Kidney (tissue), 14 donors: ENCODE measurements around the gene CLOCK. TPM values are rescaled to one million over a fixed set of nuclear protein-coding genes. Genes with fewer than 3 reads are reported as not detected.

Source experiments
- DNase-seq, 5 donors: peaks; one replicate each; pipeline ENCODE4 v3.0.0-alpha.2; 2013 to 2020
- FAIRE-seq: peaks from 2 replicates; lab custom pipeline; 2012; peaks lifted over from hg19 to GRCh38; lab: Jason Lieb, UNC
- H3K27ac ChIP-seq, 2 donors: one replicate each; pipeline ENCODE4 v1.7.0; 2013; ENCODE audit warnings: low read depth in 2 of 2, low read length in 2 of 2, inconsistent platforms in 1 of 2
- H3K27me3 ChIP-seq: one replicate; pipeline ENCODE4 v1.7.1; 2013; ENCODE audit warnings: low read length, inconsistent platforms; ENCODE audit not compliant: control insufficient read depth, insufficient read depth
- H3K36me3 ChIP-seq, 3 donors: one replicate each; pipeline versions ENCODE4 v1.7.0 to v1.7.1; 2013; ENCODE audit warnings: low read length in 3 of 3, control low read depth in 1 of 3, inconsistent platforms in 1 of 3; ENCODE audit not compliant: insufficient read depth in 3 of 3, control insufficient read depth in 2 of 3
- H3K4me1 ChIP-seq, 3 donors: one replicate each; pipeline versions ENCODE4 v1.7.0 to v1.7.1; 2013; ENCODE audit warnings: low read length in 3 of 3, inconsistent platforms in 1 of 3, low read depth in 1 of 3; ENCODE audit not compliant: control insufficient read depth in 2 of 3, insufficient read depth in 2 of 3
- H3K4me3 ChIP-seq, 3 donors: one replicate each; pipeline versions ENCODE4 v1.7.0 to v1.8.1; 2013; ENCODE audit warnings: low read length in 3 of 3, control low read depth in 1 of 3, inconsistent platforms in 1 of 3
- H3K9ac ChIP-seq, 3 donors: one replicate each; pipeline versions ENCODE4 v1.7.0 to v1.7.1; 2013; ENCODE audit warnings: low read length in 3 of 3, control low read depth in 1 of 3, inconsistent platforms in 1 of 3
- H3K9me3 ChIP-seq, 3 donors: one replicate each; pipeline versions ENCODE4 v1.7.0 to v1.7.1; 2013; ENCODE audit warnings: low read length in 3 of 3, control low read depth in 1 of 3, inconsistent platforms in 1 of 3; ENCODE audit not compliant: control insufficient read depth in 2 of 3, insufficient read depth in 1 of 3
- intact Hi-C: fragments of 100-400 bp; cut with DNase I; formaldehyde crosslinking; loops from one replicate; pipeline ENCODE4 v1.11.1; 2022
- polyA plus RNA-seq: library from polyadenylated mRNA; stranded (reverse); fragments of 350-450 nt; fragmentation: Illumina TruSeq; extraction: RNeasy Lipid Tissue Mini Kit (QIAGEN cat#74804); gene quantifications from one replicate; pipeline ENCODE4 v1.2.3, GENCODE V29; 2014; ENCODE audit warnings: low read depth, low replicate concordance; ENCODE audit not compliant: insufficient read depth
- total RNA-seq: library from RNA; stranded (reverse); fragmentation: NEBNext Ultra II Directional; extraction: Animal tissue kit (Norgen Biotek cat#: 25700); gene quantifications from one replicate; pipeline ENCODE4 v1.2.1, GENCODE V29; 2021
- TF ChIP-seq, protein P1 (sequence below): IDR thresholded peaks from 3 replicates; pipeline ENCODE4 v1.5.1; 2012; ENCODE audit warnings: mild to moderate bottlenecking, moderate library complexity, borderline replicate concordance; ENCODE audit not compliant: insufficient read depth; ENCODE audit errors: extremely low read depth
- donor health status: control.
- donor health status: control.
- donor health status: control.
- donor health status: control.
- donor health status: control.
- donor health status: DM: yes; HTN: yes; CAD: no.
- donor health status: Normal renal cell carcinoma (clear cell type).

CLOCK gene
- total and polyA plus RNA-seq, 2 donors from 2014 or later = 3.8 to 28.9 TPM

- no peaks in the 10 kb centered on the region for H3K4me1 ChIP-seq
- FAIRE-seq = no peak
Measured at GRCh38 chr4:55440786-55441185, 105.9 kb downstream of the CLOCK start.

GRCh38 chr4:55439023-55439422 lies 107.7 kb downstream of the CLOCK start:
- no peaks in the 10 kb centered on the region for H3K27me3 ChIP-seq
- no peaks in the 10 kb centered on the region for H3K9me3 ChIP-seq
- H3K36me3 ChIP-seq = peaks cover 11 to 22% (median 17%) of the 10 kb centered on the region in 3 donors
- TF ChIP-seq, protein P1, sequence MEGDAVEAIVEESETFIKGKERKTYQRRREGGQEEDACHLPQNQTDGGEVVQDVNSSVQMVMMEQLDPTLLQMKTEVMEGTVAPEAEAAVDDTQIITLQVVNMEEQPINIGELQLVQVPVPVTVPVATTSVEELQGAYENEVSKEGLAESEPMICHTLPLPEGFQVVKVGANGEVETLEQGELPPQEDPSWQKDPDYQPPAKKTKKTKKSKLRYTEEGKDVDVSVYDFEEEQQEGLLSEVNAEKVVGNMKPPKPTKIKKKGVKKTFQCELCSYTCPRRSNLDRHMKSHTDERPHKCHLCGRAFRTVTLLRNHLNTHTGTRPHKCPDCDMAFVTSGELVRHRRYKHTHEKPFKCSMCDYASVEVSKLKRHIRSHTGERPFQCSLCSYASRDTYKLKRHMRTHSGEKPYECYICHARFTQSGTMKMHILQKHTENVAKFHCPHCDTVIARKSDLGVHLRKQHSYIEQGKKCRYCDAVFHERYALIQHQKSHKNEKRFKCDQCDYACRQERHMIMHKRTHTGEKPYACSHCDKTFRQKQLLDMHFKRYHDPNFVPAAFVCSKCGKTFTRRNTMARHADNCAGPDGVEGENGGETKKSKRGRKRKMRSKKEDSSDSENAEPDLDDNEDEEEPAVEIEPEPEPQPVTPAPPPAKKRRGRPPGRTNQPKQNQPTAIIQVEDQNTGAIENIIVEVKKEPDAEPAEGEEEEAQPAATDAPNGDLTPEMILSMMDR = no peak
- FAIRE-seq (no peak), DNase-seq (no peak)
- intact Hi-C loops = no loop called here
- H3K9ac ChIP-seq = no peak overlapping the region
- H3K4me1 ChIP-seq = peaks cover 0 to 3% (median 0%) of the 10 kb centered on the region in 3 donors
- no peak overlapping the region for H3K27ac ChIP-seq
- no peak overlapping the region for H3K4me3 ChIP-seq

More at GRCh38 chr4:55440786-55441185, 105.9 kb downstream of the CLOCK start:
- H3K9ac ChIP-seq = no peak overlapping the region
- H3K9me3 ChIP-seq = no peaks in the 10 kb centered on the region
- no peak overlapping the region for H3K27ac ChIP-seq
- intact Hi-C loops = no loop called here
- no peak for DNase-seq
- TF ChIP-seq, protein P1 = no peak
- H3K27me3 ChIP-seq = no peaks in the 10 kb centered on the region
- H3K4me3 ChIP-seq = no peak overlapping the region
- H3K36me3 ChIP-seq = peaks cover 9 to 18% (median 14%) of the 10 kb centered on the region in 3 donors

- peaks cover 0 to 3% (median 0%) of the 10 kb centered on the region in 3 donors for H3K4me1 ChIP-seq
- H3K9me3 ChIP-seq = no peaks in the 10 kb centered on the region
- FAIRE-seq = no peak
- H3K27ac ChIP-seq = no peak overlapping the region
- H3K4me3 ChIP-seq = no peak overlapping the region
- no peaks in the 10 kb centered on the region for H3K27me3 ChIP-seq
- no peak for DNase-seq
- TF ChIP-seq, protein P1 = no peak
- no peak overlapping the region for H3K9ac ChIP-seq
- intact Hi-C loops = no loop called here
- H3K36me3 ChIP-seq = peaks cover 9 to 22% (median 17%) of the 10 kb centered on the region in 3 donors
Measured at GRCh38 chr4:55438314-55438713, 108.4 kb downstream of the CLOCK start.

GRCh38 chr4:55437823-55438222 lies 108.9 kb downstream of the CLOCK start:
- peaks cover 9 to 22% (median 17%) of the 10 kb centered on the region in 3 donors for H3K36me3 ChIP-seq
- no peak overlapping the region for H3K27ac ChIP-seq
- H3K4me1 ChIP-seq = peaks cover 0 to 3% (median 0%) of the 10 kb centered on the region in 3 donors
- no peaks in the 10 kb centered on the region for H3K9me3 ChIP-seq
- DNase-seq (no peak), FAIRE-seq (no peak)
- H3K4me3 ChIP-seq = no peak overlapping the region
- no peaks in the 10 kb centered on the region for H3K27me3 ChIP-seq
- intact Hi-C loops = no loop called here
- TF ChIP-seq, protein P1 = no peak
- no peak overlapping the region for H3K9ac ChIP-seq
